NT2/D1 (cell line): ENCODE results near the gene TFRC.
"Not testable (repeated sequence)": the region's sequence is repeated elsewhere in the genome, so short reads cannot be mapped to it uniquely, and the experiment has no call there.

ENCODE experiments used
- SUZ12 ChIP-seq: IDR thresholded peaks from 2 replicates; pipeline ENCODE4 v1.6.1; 2011; ENCODE audit not compliant: insufficient read length, insufficient read depth; ENCODE audit errors: extremely low read depth
- ZNF274 ChIP-seq: IDR thresholded peaks from 2 replicates; pipeline ENCODE4 v1.6.1; 2011; ENCODE audit warnings: mild to moderate bottlenecking, low read depth, low read length

DNA sequence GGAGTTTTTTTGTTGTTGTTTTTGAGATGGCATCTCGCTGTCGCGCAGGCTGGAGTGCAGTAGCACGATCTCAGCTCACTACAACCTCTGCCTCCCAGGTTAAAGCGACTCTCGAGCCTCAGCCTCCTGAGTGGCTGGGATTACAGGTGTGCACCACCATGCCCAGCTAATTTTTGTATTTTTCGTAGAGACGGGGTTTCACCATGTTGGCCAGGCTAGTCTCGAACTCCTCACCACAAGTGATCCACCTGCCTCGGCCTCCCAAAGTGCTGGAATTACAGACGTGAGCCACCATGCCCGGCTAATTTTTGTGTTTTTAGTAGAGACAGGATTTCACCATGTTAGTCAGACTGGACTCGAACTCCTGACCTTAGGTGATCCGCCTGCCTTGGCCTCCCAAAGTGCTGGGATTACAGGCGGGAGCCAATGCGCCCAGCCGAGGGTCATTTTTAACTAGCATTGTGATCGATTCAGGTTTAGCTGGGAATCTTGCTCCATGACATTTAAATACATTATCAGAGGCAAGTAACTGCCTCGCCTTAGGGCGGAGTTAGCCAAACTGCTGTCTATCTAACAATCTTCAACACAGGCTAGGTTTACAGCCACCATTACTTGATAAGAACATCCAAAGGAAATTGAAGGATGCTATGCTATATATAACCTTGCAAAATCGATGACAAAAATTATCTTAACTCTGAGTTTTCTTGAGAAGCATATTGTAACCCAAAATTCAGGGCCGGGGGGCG is 1.6 kb downstream of the TFRC start:
- TF ChIP-seq ZNF274, SUZ12: not testable (repeated sequence)
